GM18505 (cell line): ENCODE data around the gene GUCY1A1.

Experiments used
- ATAC-seq: cut with Tn5 transposase; IDR thresholded peaks from one replicate; pipeline ENCODE4 v1.9.1; 2021; ENCODE audit not compliant: unreplicated experiment
- POLR2A ChIP-seq: IDR thresholded peaks from 4 replicates; pipeline ENCODE4 v1.6.1; 2011; ENCODE audit warnings: borderline replicate concordance; ENCODE audit not compliant: insufficient read depth, insufficient read length; ENCODE audit errors: extremely low read depth

The GUCY1A1 gene, protein sequence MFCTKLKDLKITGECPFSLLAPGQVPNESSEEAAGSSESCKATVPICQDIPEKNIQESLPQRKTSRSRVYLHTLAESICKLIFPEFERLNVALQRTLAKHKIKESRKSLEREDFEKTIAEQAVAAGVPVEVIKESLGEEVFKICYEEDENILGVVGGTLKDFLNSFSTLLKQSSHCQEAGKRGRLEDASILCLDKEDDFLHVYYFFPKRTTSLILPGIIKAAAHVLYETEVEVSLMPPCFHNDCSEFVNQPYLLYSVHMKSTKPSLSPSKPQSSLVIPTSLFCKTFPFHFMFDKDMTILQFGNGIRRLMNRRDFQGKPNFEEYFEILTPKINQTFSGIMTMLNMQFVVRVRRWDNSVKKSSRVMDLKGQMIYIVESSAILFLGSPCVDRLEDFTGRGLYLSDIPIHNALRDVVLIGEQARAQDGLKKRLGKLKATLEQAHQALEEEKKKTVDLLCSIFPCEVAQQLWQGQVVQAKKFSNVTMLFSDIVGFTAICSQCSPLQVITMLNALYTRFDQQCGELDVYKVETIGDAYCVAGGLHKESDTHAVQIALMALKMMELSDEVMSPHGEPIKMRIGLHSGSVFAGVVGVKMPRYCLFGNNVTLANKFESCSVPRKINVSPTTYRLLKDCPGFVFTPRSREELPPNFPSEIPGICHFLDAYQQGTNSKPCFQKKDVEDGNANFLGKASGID

DNA sequence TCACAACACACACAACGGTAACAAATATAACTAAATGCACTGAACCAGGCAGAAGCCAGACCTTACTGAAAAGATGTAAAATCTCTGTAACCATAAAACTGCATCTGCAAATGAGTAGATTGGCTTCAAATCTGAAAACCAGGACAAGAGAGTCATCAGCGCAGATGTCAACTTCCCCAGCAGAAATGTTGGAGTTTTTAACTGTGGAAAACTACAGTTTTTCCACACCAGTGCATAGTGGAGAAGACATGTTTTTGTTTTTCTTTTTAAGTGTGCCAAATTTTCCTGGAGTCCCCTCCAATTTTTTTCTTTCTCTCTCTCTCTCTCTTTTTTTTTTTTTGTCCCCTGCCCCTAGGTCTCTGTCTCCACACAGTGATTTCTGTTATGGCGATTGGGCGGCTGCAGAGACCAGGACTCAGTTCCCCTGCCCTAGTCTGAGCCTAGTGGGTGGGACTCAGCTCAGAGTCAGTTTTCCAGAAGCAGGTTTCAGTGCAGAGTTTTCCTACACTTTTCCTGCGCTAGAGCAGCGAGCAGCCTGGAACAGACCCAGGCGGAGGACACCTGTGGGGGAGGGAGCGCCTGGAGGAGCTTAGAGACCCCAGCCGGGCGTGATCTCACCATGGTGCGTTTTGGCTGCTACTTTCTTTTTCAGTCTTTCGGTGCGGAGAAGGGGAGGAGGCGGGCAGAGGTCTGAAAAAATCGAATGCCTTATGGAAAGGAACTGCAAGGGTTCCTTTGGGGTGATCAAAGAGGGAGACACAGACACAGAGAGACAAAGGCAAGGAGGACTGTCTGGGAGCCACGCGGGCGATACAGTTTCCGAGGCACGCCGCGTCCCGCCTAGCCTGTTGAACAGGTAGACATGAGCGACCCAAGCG, at the start of gene GUCY1A1:
GUCY1A1 (plus strand) TSS at position 505 of the 878 bp plus-strand sequence. CDS start 30,020 bp downstream, outside the sequence.
- TF ChIP-seq POLR2A = no peak
- ATAC-seq = peak; percentile 25

DNA sequence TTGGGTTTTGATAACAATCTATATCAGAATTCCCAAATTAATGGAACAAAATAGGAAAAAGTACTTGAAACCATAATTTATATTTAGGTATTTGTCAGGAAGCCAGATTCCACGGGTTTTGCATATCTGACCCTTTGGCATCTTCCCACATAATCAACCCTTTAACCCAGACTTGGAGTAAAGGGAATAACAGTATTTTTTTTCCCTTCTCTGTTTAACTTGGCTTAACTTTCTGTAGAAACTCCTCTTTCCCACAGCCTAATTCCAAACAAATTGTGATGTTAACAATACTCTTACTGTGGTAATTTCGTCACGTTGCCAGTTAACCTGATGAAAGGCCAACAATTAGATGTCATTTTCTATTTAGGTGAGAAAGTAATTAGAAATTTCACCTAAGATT, 49.4 kb upstream of the GUCY1A1 start:
- no peak for TF ChIP-seq POLR2A
- ATAC-seq = no peak

DNA sequence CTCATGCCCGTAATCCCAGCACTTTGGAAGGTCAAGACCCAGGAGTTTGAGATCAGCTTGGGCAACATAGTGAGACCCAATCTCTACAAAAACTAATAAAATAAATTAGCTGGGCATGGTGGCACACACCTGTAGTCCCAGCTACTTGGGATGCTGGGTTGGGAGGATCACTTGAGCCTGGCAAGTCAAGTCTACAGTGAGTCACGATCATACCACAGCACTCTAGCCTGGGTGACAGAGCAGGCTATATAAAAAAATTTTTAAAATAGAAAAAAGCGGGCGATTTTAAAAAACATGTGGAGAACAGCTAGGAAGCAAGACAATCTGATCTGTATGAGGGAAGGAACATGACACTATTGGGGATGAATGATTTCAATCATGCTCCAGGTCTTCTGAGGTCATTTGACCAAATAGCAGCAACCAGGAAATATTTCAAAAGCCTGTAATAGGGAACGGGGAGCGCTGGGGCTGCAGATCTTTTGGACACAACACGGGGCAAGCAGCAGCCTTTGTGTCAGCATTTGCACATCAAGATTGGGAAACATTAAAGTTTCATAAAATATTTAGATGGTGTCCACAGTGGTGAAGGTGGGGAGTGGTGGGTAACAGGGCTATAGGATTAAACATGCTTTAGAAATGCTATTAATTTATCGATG, 48.3 kb upstream of the GUCY1A1 start:
- no peak for TF ChIP-seq POLR2A
- ATAC-seq = no peak

DNA sequence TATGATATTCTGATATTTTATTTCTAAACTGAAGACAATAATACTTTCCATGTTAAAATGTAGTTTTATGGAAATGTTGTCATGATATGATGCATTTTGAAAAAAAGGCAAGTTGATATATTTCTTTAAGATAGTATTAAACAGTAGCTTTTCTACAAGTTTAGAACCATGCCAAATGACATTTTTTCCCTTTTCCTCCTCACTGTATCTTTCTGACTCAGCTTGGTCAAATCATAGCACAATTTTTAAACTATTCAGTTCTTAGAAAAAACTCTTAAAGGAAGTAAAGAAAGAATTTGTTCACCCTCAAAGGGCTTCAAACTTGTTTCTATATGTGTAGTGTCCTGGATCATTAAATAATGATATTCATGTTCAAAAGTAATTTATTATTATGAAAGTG, 46.0 kb upstream of the GUCY1A1 start:
- TF ChIP-seq POLR2A = no peak
- ATAC-seq = no peak

DNA sequence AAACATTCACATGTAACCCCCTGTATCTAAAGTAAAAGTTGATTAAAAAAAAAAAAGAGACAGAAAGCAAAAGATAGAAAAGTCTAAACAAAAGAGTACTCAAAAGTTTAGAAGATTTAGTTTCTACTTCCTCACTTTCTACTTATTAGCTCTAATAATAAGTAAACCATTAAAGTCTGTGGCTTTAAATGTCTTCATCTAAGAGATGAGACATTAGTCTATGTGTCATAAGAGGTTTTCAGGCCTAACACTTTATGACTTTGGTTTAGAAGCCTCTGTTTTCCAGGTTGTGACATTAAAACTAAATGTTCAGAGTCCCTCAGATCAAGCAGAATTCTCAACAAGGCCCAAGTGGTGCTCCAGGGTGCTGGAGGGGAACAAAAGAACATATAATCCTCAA, 42.2 kb upstream of the GUCY1A1 start:
- TF ChIP-seq POLR2A = no peak
- peak; percentile 89 for ATAC-seq

DNA sequence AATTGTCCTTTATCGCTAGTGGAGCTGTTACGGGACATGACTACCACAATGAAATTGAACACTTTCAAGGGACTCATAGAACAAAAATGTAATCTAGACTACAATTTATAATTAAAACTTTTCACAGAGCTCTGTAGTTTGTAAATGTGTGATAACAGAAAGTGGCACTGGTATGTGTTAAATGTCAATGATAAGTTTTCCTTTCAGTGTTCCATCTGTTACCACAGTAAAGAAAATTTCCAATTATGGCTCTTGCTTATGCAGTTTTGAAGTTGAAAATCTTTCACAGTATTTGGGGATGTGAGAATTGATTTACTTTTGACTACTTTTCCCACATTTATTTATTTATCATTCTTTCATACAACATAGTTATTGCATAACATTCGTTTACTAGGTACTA, 40.1 kb upstream of the GUCY1A1 start:
- no peak for ATAC-seq

DNA sequence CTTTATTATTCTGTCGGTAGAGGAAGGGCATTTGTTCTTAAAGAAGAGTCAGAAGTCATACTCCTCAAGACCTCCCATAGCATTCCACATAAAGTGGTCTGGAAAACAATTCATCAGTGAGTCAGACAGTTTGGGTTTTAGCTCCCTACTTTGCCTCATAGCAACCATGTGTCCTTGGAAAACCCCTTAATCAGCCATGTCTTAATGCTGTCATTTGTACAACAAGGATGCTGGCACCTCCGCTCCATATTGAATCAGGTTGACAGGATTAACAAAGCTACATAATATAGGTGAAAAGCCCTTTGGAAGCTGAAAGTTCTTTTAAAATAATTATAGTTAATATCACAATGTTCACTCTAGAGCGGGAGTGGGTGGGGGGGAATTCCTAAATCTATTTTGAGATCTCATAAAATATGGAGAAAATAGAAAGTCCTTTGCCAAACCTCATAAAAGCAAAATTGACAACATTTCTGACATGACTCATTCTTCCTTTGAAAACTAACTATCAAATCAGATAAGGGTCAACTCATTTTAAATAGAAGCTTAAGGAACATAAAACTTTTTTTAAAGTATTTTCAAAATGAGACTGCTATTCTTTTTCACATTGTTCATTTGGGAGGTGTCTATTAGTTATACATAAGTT, 37.3 kb upstream of the GUCY1A1 start:
- no peak for TF ChIP-seq POLR2A
- ATAC-seq = no peak

More for the DNA sequence above, 40.1 kb upstream of the GUCY1A1 start:
- TF ChIP-seq POLR2A = no peak

DNA sequence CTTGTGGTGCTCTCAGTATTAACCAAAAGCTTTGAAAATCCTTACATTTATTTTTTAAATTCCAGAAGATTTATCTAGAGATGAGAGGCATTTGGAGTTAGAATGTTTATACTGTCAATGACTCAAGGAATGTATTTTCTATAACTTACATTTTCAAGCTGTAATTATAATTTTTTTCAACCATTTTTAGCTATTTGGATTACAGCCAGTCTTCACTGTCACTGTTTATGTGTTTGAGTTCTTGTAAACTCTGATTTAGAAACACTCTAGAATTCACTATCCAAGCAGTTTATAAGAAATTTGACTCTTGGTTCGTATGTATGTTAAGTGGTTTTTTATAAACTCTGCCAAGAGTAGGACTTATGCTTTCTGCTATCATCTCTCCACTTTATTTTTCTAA, 36.7 kb upstream of the GUCY1A1 start:
- no peak for TF ChIP-seq POLR2A
- ATAC-seq = no peak

DNA sequence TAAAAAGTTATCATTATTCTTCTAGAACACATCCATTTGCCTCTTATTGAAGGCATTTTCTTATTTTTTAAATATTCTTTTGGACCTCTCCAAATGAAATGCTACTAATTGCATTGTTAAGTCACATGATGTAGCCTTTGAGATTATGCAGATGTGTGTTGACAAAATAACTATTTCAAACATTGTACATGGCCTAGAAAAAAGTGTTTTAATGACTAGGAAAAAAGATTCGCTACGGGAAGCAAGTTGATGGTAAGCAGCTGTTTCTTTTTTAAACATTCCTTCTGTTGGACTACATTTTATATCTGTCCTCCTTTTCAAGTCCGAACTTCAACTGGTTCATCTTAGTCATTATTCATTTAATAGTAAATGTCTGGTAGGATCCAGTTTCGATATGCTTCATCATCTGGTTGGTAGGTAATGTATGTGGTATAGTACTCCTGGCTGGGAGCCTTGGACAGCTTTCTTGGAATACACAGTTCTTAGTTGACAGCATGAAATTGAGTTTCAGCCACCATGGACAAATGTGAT, 34.3 kb upstream of the GUCY1A1 start:
- no peak for TF ChIP-seq POLR2A
- ATAC-seq = no peak

DNA sequence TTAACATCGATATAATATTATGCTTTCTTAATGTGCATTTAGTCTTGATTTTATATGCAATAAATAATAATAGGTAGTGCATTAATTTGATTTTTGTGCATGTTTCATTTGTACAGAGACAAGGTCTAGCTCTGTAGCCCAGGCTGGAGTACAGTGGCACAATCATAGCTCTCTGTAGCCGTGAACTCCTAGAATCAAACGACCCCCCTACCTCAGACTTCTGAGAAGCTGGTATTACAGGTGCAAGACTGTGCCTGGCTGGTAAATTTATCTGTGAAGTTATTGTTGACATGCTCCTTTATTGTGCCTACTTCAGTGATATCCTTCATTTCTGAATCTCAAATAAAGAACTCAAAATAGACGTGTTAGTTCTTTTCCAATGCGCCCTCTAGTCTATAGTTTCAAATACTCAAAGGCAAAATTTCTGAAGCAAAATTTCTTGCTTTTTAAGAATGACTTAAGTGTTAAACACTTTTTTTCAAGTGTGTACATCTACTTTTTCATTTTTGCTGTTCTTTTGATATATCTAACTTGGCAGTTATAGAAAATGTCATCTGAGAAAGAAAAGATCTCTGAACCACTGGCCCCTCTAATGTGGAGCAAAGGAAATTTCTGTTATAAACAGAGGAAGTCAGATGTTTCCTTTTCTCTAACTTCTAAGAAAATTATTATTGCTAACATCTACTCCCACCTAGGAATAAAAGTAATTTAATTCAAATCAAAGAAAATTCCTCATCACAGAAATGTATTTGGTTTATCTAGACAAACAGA, 28.3 kb upstream of the GUCY1A1 start:
- TF ChIP-seq POLR2A = no peak
- no peak for ATAC-seq

DNA sequence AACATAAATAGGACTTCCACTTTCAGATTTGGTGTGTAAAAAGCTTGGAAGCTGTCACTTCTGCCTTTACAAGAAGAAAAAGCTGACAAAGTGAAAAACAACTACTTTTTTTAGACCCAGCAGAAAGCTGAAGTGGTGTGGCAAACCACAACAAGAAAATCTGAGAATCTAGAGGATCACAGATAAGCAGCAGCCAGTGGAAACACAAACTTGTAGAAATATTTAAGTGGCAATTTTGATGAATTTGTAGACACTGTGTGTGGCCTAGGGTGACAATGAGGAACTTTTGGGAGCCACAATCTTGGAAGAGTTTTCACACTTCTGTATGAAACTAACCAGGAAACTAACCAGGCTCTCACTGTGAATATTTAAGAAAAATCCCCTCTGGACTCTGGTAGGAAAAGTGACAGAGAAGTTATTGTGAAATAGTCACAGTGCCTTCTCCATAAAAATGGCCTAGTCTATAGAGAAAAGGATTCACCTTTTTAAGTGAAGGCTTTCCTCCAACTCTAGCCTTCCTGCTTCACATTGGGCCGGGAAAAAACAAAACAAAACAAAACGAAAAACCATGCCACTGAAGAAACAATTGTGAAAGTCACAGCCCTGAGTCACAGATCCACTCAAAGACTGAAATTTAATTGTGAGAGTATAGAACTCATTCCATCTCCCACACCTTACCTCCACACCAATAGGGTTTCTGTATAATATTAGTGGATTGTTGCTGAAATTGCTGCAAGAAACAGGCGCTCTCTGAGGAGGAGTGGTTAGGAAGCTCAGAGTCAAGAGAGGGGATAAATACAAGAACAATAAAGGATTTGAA, 26.7 kb upstream of the GUCY1A1 start:
- TF ChIP-seq POLR2A = no peak
- peak; percentile 80 for ATAC-seq
